Hepatocyte (in vitro differentiated cells): Measurements from ENCODE around the gene LAMC2. TPM values are rescaled to one million over a fixed set of nuclear protein-coding genes. Genes with fewer than 3 reads are reported as not detected.

ENCODE experiments used
- DNase-seq: peaks from one replicate; pipeline ENCODE4 v3.0.0-alpha.2; 2016; ENCODE audit warnings: low spot score
- H2AFZ ChIP-seq: fragments of 200-600 bp; sonication (generic); 2 replicates; pipeline ENCODE4 v1.6.0; 2016; ENCODE audit warnings: antibody characterized with exemption, mild to moderate bottlenecking
- H3K27ac ChIP-seq: fragments of 200-600 bp; sonication (generic); 2 replicates; pipeline ENCODE4 v1.5.1; 2016; ENCODE audit warnings: mild to moderate bottlenecking
- H3K27me3 ChIP-seq: fragments of 200-600 bp; sonication (generic); 2 replicates; pipeline ENCODE4 v1.6.1; 2016
- H3K36me3 ChIP-seq: fragments of 200-600 bp; sonication (generic); replicated peaks from 2 replicates; pipeline ENCODE4 v1.5.1; 2016; ENCODE audit warnings: low read depth; ENCODE audit not compliant: insufficient read depth
- H3K4me1 ChIP-seq: fragments of 200-600 bp; sonication (generic); 2 replicates; pipeline ENCODE4 v1.5.1; 2016; ENCODE audit warnings: mild to moderate bottlenecking, moderate library complexity; ENCODE audit not compliant: insufficient read depth
- H3K4me2 ChIP-seq: fragments of 200-600 bp; sonication (generic); 2 replicates; pipeline ENCODE4 v1.6.0; 2016
- H3K4me3 ChIP-seq: fragments of 200-600 bp; sonication (generic); 2 replicates; pipeline ENCODE4 v1.5.1; 2016; ENCODE audit warnings: mild to moderate bottlenecking
- H3K79me2 ChIP-seq: fragments of 200-600 bp; sonication (generic); 2 replicates; pipeline ENCODE4 v1.6.0; 2017; ENCODE audit warnings: mild to moderate bottlenecking
- H3K9me2 ChIP-seq: fragments of 200-600 bp; sonication (generic); replicated peaks from 2 replicates; pipeline ENCODE4 v1.6.0; 2017; ENCODE audit warnings: mild to moderate bottlenecking; ENCODE audit not compliant: insufficient read depth
- H3K9me3 ChIP-seq: fragments of 200-600 bp; sonication (generic); 2 replicates; pipeline ENCODE4 v1.5.1; 2016; ENCODE audit warnings: low read depth, mild to moderate bottlenecking
- H4K20me1 ChIP-seq: fragments of 200-600 bp; sonication (generic); 2 replicates; pipeline ENCODE4 v1.6.0; 2016; ENCODE audit warnings: mild to moderate bottlenecking; ENCODE audit not compliant: insufficient read depth, poor library complexity, severe bottlenecking
- CTCF ChIP-seq: fragments of 200-600 bp; sonication (generic); IDR thresholded peaks from 2 replicates; pipeline ENCODE4 v1.5.1; 2016; ENCODE audit warnings: antibody characterized with exemption, mild to moderate bottlenecking; ENCODE audit not compliant: poor library complexity
- EZH2 ChIP-seq: fragments of 200-600 bp; sonication (generic); IDR thresholded peaks from 2 replicates; pipeline ENCODE4 v1.6.1; 2016; ENCODE audit warnings: antibody characterized with exemption, mild to moderate bottlenecking, borderline replicate concordance
- EZH2phosphoT487 ChIP-seq: fragments of 200-600 bp; sonication (generic); IDR thresholded peaks from one replicate; pipeline ENCODE4 v1.6.1; 2018; ENCODE audit warnings: antibody characterized with exemption, mild to moderate bottlenecking, low read depth, moderate library complexity; ENCODE audit not compliant: unreplicated experiment, severe bottlenecking
- WGBS: methylation state at CpG from one replicate; pipeline ENCODE4 v1.1.6; 2016; ENCODE audit warnings: low lambda C conversion rate; ENCODE audit errors: missing lambda C conversion rate; 5-methylcytosine and 5-hydroxymethylcytosine counted together
- polyA plus RNA-seq: library from polyadenylated mRNA; unstranded; fragments of >200 nt; fragmentation: Nextera tagmentation; extraction: Ambion mirVana; gene quantifications from 2 replicates; pipeline ENCODE4 v1.2.1, GENCODE V29; 2016
- total RNA-seq: library from RNA; depleted of rRNA; stranded (reverse); fragments of >200 nt; gene quantifications from 2 replicates; pipeline ENCODE4 v1.2.3, GENCODE V29; 2014

Gene LAMC2
- total and polyA plus RNA-seq, 2 experiments from 2014 or later, result 45.3 to 76.3 TPM

GRCh38 chr1:183205196-183205781 lies 19.2 kb downstream of the LAMC2 start:
- Histone ChIP-seq H3K79me2 (no peaks in the 10 kb centered on the region), H3K36me3 (no peaks in the 10 kb centered on the region), H3K27ac (peak overlapping the region; percentile 10), H3K4me1 (no peaks in the 10 kb centered on the region), H3K4me2 (no peak overlapping the region), H4K20me1 (no peaks in the 10 kb centered on the region), H2AFZ (no peak overlapping the region), H3K4me3 (no peak overlapping the region), H3K27me3 (no peaks in the 10 kb centered on the region), H3K9me2 (no peaks in the 10 kb centered on the region), H3K9me3 (no peaks in the 10 kb centered on the region)
- TF ChIP-seq EZH2phosphoT487, result no peak
- TF ChIP-seq CTCF, result no peak
- TF ChIP-seq EZH2, result no peak
- DNase-seq, result no peak
- 90% methylated on average over 3 of the region's 3 CpGs for WGBS

GRCh38 chr1:183206538-183207122 lies 20.6 kb downstream of the LAMC2 start:
- no peaks in the 10 kb centered on the region for H3K9me2 ChIP-seq
- H3K4me1 ChIP-seq, result no peaks in the 10 kb centered on the region
- no peak for DNase-seq
- no peaks in the 10 kb centered on the region for H3K9me3 ChIP-seq
- H3K27me3 ChIP-seq, result no peaks in the 10 kb centered on the region
- no peak overlapping the region for H3K4me3 ChIP-seq
- H3K79me2 ChIP-seq, result no peaks in the 10 kb centered on the region
- no peaks in the 10 kb centered on the region for H4K20me1 ChIP-seq
- 92% methylated on average over 6 of the region's 6 CpGs for WGBS
- no peak overlapping the region for H2AFZ ChIP-seq
- TF ChIP-seq EZH2 (no peak), CTCF (no peak), EZH2phosphoT487 (no peak)
- no peaks in the 10 kb centered on the region for H3K36me3 ChIP-seq
- no peak overlapping the region for H3K4me2 ChIP-seq
- H3K27ac ChIP-seq, result no peak overlapping the region

- Histone ChIP-seq H4K20me1 (no peaks in the 10 kb centered on the region), H3K79me2 (no peaks in the 10 kb centered on the region), H3K4me3 (no peak overlapping the region), H3K4me2 (no peak overlapping the region), H3K27me3 (no peaks in the 10 kb centered on the region), H2AFZ (no peak overlapping the region), H3K4me1 (no peaks in the 10 kb centered on the region), H3K9me3 (no peaks in the 10 kb centered on the region), H3K27ac (no peak overlapping the region), H3K9me2 (no peaks in the 10 kb centered on the region), H3K36me3 (no peaks in the 10 kb centered on the region)
- TF ChIP-seq CTCF (no peak), EZH2phosphoT487 (no peak), EZH2 (no peak)
- DNase-seq, result peak; percentile 25
Observed at GRCh38 chr1:183209533-183210158, 23.6 kb downstream of the LAMC2 start.
